ENCODE results near the gene CYP27B1. TPM values are rescaled to one million over a fixed set of nuclear protein-coding genes. Genes with fewer than 3 reads are reported as not detected.
A peak's percentile ranks its signal among the peaks of the same experiment; 100 is the strongest.

Gene CYP27B1
- total RNA-seq, 1 experiment from 2014 or later = 4.7 TPM

GRCh38 chr12:57717846-57718640, 48.8 kb downstream of the CYP27B1 start:
- DNase-seq (ENCODE audit: low spot score) = no peak
- TF ChIP-seq CTCF (conservative IDR thresholded peaks at IDR 0.05; ENCODE audit: low read depth, low read length) (no peak), EZH2 (IDR thresholded peaks at IDR 0.05; ENCODE audit: borderline replicate concordance, low read depth, low read length, poor library complexity, severe bottlenecking) (no peak)
- no peaks in the 10 kb centered on the region for H3K27me3 ChIP-seq (replicated peaks; ENCODE audit: insufficient read depth, low read depth, low read length, poor library complexity)
- intact Hi-C loops (cut with micrococcal nuclease; ENCODE audit: unreplicated experiment) = no loop called here
- POLR2A ChIA-PET (ENCODE audit: low non-redundant PET) = no interaction called here
- no peak overlapping the region for H3K4me3 ChIP-seq (ENCODE audit: low read depth, low read length, poor library complexity, severe bottlenecking)
- peaks cover 15% of the 10 kb centered on the region for H3K36me3 ChIP-seq (ENCODE audit: insufficient read depth, low read length, poor library complexity, severe bottlenecking)
- H3K4me1 ChIP-seq (ENCODE audit: insufficient read depth, low read length, poor library complexity, severe bottlenecking) = no peaks in the 10 kb centered on the region
- no peaks in the 10 kb centered on the region for H3K9me3 ChIP-seq (ENCODE audit: low read depth, low read length, poor library complexity, severe bottlenecking)
- H3K27ac ChIP-seq (ENCODE audit: low read depth, low read length, poor library complexity, severe bottlenecking) = no peak overlapping the region
- TSS peak; percentile 39 for BruUV-seq (replicated peaks)
- CTCF ChIA-PET = no interaction called here

GRCh38 chr12:57717131-57717530, 49.7 kb downstream of the CYP27B1 start:
- Histone ChIP-seq H3K27me3 (replicated peaks; ENCODE audit: insufficient read depth, low read depth, low read length, poor library complexity) (no peaks in the 10 kb centered on the region), H3K36me3 (ENCODE audit: insufficient read depth, low read length, poor library complexity, severe bottlenecking) (peaks cover 15% of the 10 kb centered on the region), H3K27ac (ENCODE audit: low read depth, low read length, poor library complexity, severe bottlenecking) (no peak overlapping the region), H3K4me1 (ENCODE audit: insufficient read depth, low read length, poor library complexity, severe bottlenecking) (no peaks in the 10 kb centered on the region), H3K4me3 (ENCODE audit: low read depth, low read length, poor library complexity, severe bottlenecking) (no peak overlapping the region), H3K9me3 (ENCODE audit: low read depth, low read length, poor library complexity, severe bottlenecking) (no peaks in the 10 kb centered on the region)
- no TSS peak for BruUV-seq (replicated peaks)
- intact Hi-C loops (cut with micrococcal nuclease; ENCODE audit: unreplicated experiment) = no loop called here
- TF ChIP-seq EZH2 (IDR thresholded peaks at IDR 0.05; ENCODE audit: borderline replicate concordance, low read depth, low read length, poor library complexity, severe bottlenecking) = no peak
- TF ChIP-seq CTCF (conservative IDR thresholded peaks at IDR 0.05; ENCODE audit: low read depth, low read length) = no peak
- CTCF ChIA-PET = no interaction called here
- POLR2A ChIA-PET (ENCODE audit: low non-redundant PET) = no interaction called here
- DNase-seq (ENCODE audit: low spot score) = no peak

- TF ChIP-seq EZH2 (IDR thresholded peaks at IDR 0.05; ENCODE audit: borderline replicate concordance, low read depth, low read length, poor library complexity, severe bottlenecking) (no peak), CTCF (conservative IDR thresholded peaks at IDR 0.05; ENCODE audit: low read depth, low read length) (no peak)
- Histone ChIP-seq H3K27me3 (replicated peaks; ENCODE audit: insufficient read depth, low read depth, low read length, poor library complexity) (no peaks in the 10 kb centered on the region), H3K36me3 (ENCODE audit: insufficient read depth, low read length, poor library complexity, severe bottlenecking) (peaks cover 15% of the 10 kb centered on the region), H3K4me3 (ENCODE audit: low read depth, low read length, poor library complexity, severe bottlenecking) (no peak overlapping the region), H3K4me1 (ENCODE audit: insufficient read depth, low read length, poor library complexity, severe bottlenecking) (no peaks in the 10 kb centered on the region), H3K9me3 (ENCODE audit: low read depth, low read length, poor library complexity, severe bottlenecking) (no peaks in the 10 kb centered on the region), H3K27ac (ENCODE audit: low read depth, low read length, poor library complexity, severe bottlenecking) (no peak overlapping the region)
- DNase-seq (ENCODE audit: low spot score) = no peak
- intact Hi-C loops (cut with micrococcal nuclease; ENCODE audit: unreplicated experiment) = no loop called here
- ChIA-PET POLR2A (ENCODE audit: low non-redundant PET) (no interaction called here), CTCF (no interaction called here)
- BruUV-seq (replicated peaks) = no TSS peak
Measured at GRCh38 chr12:57716305-57716704, 50.6 kb downstream of the CYP27B1 start.
